B cell (primary cell): ENCODE results near the gene TMIGD2. TPM values are rescaled to one million over a fixed set of nuclear protein-coding genes. Genes with fewer than 3 reads are reported as not detected.

Experiments used
- ATAC-seq: fragments of 200-7000 bp; cut with Tn5 transposase; one replicate; pipeline ENCODE4 v1.10.0; 2021; ENCODE audit warnings: low read depth, mild to moderate bottlenecking, moderate number of reproducible peaks, moderate library complexity
- CTCF ChIA-PET: fragments of 350-600 bp; sonication (Branson Sonifier 250); formaldehyde crosslinking; loops from one replicate; lab custom pipeline; 2021; ENCODE audit warnings: antibody characterized with exemption, inconsistent platforms; lab: Charles Lee
- POLR2A ChIA-PET: fragments of 350-600 bp; sonication (Branson Sonifier 250); formaldehyde crosslinking; loops from one replicate; lab custom pipeline; 2021; ENCODE audit warnings: antibody characterized with exemption; lab: Charles Lee
- DNase-seq: peaks from one replicate; pipeline ENCODE4 v3.0.0; 2013
- H2AFZ ChIP-seq: 2 replicates; pipeline ENCODE4 v1.6.1; 2012; ENCODE audit warnings: mild to moderate bottlenecking, low read depth, low read length; ENCODE audit not compliant: insufficient read depth, poor library complexity, severe bottlenecking
- H3K27ac ChIP-seq, 2 donors: 1 replicate in 1 of 2; 2 replicates in 1 of 2; pipeline ENCODE4 v1.5.1; 2012 to 2013; ENCODE audit warnings: low read length in 2 of 2, mild to moderate bottlenecking in 2 of 2, moderate library complexity in 1 of 2
- H3K27me3 ChIP-seq, 4 experiments: fragments of 200-600 bp in 1 of 4; sonication (generic) in 1 of 4; replicated peaks in 1 of 4; 1 replicate in 2 of 4; 2 replicates in 2 of 4; pipeline versions ENCODE4 v1.6.1 to v1.7.0; 2013 to 2016; ENCODE audit warnings: low read length in 3 of 4, mild to moderate bottlenecking in 2 of 4, mixed read lengths in 1 of 4, moderate library complexity in 1 of 4; ENCODE audit not compliant: insufficient read depth in 4 of 4, control insufficient read depth in 3 of 4; ENCODE audit errors: control extremely low read depth in 1 of 4
- H3K36me3 ChIP-seq, 2 experiments: replicated peaks in 1 of 2; 1 replicate in 1 of 2; 2 replicates in 1 of 2; pipeline versions ENCODE4 v1.6.1 to v1.7.1; 2013; ENCODE audit warnings: low read length in 1 of 2; ENCODE audit not compliant: insufficient read depth in 2 of 2, control insufficient read depth in 1 of 2; ENCODE audit errors: control extremely low read depth in 1 of 2, extremely low read depth in 1 of 2
- H3K4me1 ChIP-seq, 2 donors: fragments of 200-600 bp in 1 of 2; sonication (generic) in 1 of 2; 1 replicate in 1 of 2; 2 replicates in 1 of 2; pipeline versions ENCODE4 v1.5.1 to v1.6.1; 2013 to 2017; ENCODE audit warnings: low read length in 2 of 2; ENCODE audit not compliant: control insufficient read depth in 2 of 2, insufficient read depth in 2 of 2
- H3K4me2 ChIP-seq: replicated peaks from 2 replicates; pipeline ENCODE3; 2012; ENCODE audit warnings: mild to moderate bottlenecking, low read depth, low read length; ENCODE audit not compliant: poor library complexity, severe bottlenecking
- H3K4me3 ChIP-seq, 5 experiments: fragments of 200-600 bp in 1 of 5; sonication (generic) in 1 of 5; 1 replicate in 3 of 5; 2 replicates in 2 of 5; pipeline versions ENCODE4 v1.5.1 to v1.7.0; 2011 to 2016; ENCODE audit warnings: low read length in 4 of 5, mild to moderate bottlenecking in 4 of 5, low read depth in 2 of 5, control low read depth in 1 of 5, moderate library complexity in 1 of 5; ENCODE audit not compliant: insufficient read depth in 1 of 5; ENCODE audit errors: control extremely low read depth in 1 of 5, extremely low read depth in 1 of 5
- H3K79me2 ChIP-seq: fragments of 200-600 bp; sonication (generic); one replicate; pipeline ENCODE4 v1.6.0; 2016; ENCODE audit warnings: low read length; ENCODE audit not compliant: control insufficient read depth, insufficient read depth
- H3K9ac ChIP-seq: fragments of 200-600 bp; sonication (generic); 2 replicates; pipeline ENCODE4 v1.6.1; 2017; ENCODE audit warnings: mild to moderate bottlenecking, low read length, moderate library complexity
- H3K9me3 ChIP-seq, 3 donors: one replicate each; pipeline versions ENCODE4 v1.6.1 to v1.7.1; 2013; ENCODE audit warnings: low read length in 2 of 3; ENCODE audit not compliant: control insufficient read depth in 2 of 3, insufficient read depth in 1 of 3; ENCODE audit errors: control extremely low read depth in 1 of 3
- H4K20me1 ChIP-seq: 2 replicates; pipeline ENCODE4 v1.6.0; 2012; ENCODE audit warnings: mild to moderate bottlenecking, low read length; ENCODE audit not compliant: insufficient read depth, control insufficient read depth, poor library complexity, severe bottlenecking
- H3K27ac Mint-ChIP-seq: one replicate; pipeline ENCODE4 v1.8.0; 2021; ENCODE audit warnings: mixed read lengths
- H3K27me3 Mint-ChIP-seq: one replicate; pipeline ENCODE4 v1.8.0; 2021; ENCODE audit warnings: mixed read lengths
- H3K4me1 Mint-ChIP-seq: one replicate; pipeline ENCODE4 v1.8.0; 2021; ENCODE audit warnings: mixed read lengths
- H3K4me3 Mint-ChIP-seq: one replicate; pipeline ENCODE4 v1.8.0; 2021; ENCODE audit warnings: mixed read lengths
- H3K9me3 Mint-ChIP-seq: one replicate; pipeline ENCODE4 v1.8.0; 2022; ENCODE audit warnings: mixed read lengths; ENCODE audit not compliant: insufficient read depth
- EZH2 ChIP-seq: IDR thresholded peaks from 2 replicates; pipeline ENCODE4 v1.6.1; 2012; ENCODE audit warnings: borderline replicate concordance, low read depth, mild to moderate bottlenecking, moderate library complexity, low read length; ENCODE audit not compliant: insufficient read depth, poor library complexity, severe bottlenecking
- WGBS: methylation state at CpG from one replicate; pipeline ENCODE4 v1.1.5; 2013; ENCODE audit warnings: missing lambda C conversion rate; ENCODE audit not compliant: insufficient coverage; 5-methylcytosine and 5-hydroxymethylcytosine counted together
- intact Hi-C: fragments of 100-400 bp; cut with micrococcal nuclease; formaldehyde crosslinking; loops from one replicate; pipeline ENCODE4 v1.10.0; 2022
- polyA plus RNA-seq: library from polyadenylated mRNA; depleted of rRNA; stranded (reverse); fragments of >200 nt; gene quantifications from 2 replicates; pipeline ENCODE4 v1.2.3, GENCODE V29; 2012
- total RNA-seq, 2 donors: library from RNA; stranded (reverse); fragments of 120-200 nt in 1 of 2; gene quantifications; 1 replicate in 1 of 2; 2 replicates in 1 of 2; pipeline versions ENCODE4 v1.2.3 to v1.2.4, GENCODE V29; 2013 to 2022
- TF ChIP-seq, protein P1 (sequence below): fragments of 200-600 bp; IDR thresholded peaks from one replicate; pipeline ENCODE4 v1.8.0; 2022; ENCODE audit warnings: antibody characterized with exemption, mild to moderate bottlenecking

The TMIGD2 gene
- total and polyA plus RNA-seq, 2 donors (not counting 1 experiment from before 2014, with no cell fraction given), result 0.24 TPM; not detected in 1

DNA sequence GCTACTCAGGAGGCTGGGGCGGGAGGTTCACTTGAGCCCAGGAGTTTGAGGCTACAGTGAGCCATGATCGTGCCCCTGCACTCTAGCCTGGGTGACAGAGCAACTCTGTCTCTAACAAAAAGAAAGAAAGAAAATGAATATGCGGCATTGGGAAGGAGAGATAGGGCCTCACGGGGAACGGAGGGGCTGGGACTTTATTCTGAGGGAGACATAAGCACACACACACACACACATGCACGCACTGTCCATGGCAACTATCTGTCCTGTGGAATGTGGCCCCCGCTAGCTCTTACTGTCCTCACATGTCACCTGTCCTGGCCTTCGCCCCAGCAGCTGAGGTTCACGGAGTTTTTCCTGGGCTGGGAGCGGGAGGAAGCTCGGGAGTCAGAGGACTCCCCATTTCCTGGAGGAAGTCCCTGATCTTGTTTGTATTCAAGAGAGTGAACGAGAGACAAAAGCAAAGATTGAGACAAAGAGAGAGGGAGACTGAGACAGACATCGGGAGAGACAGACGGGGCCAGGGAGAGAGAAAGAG lies 35.8 kb upstream of the TMIGD2 start:
- Histone ChIP-seq H3K9me3 (no peaks in the 10 kb centered on the region), H3K4me2 (peak overlapping the region; percentile 90), H3K27ac (peak overlapping the region in 1 of 2 donors; percentile 6), H3K36me3 (no peaks in the 10 kb centered on the region), H3K4me1 (peaks cover 3 to 22% of the 10 kb centered on the region in 2 donors), H3K79me2 (no peaks in the 10 kb centered on the region), H3K9ac (peak overlapping the region; percentile 65), H3K4me3 (peak overlapping the region in 4 of 5 experiments; percentile 37 to 70 (median 55)), H4K20me1 (no peaks in the 10 kb centered on the region), H3K27me3 (no peaks in the 10 kb centered on the region), H2AFZ (peak overlapping the region; percentile 95)
- POLR2A ChIA-PET, result interaction anchor here (0.6 kb wide), 2 partner anchors 14 to 17 kb away, joined by 5 to 6 read pairs; no protein-coding TSS in a partner anchor
- no peak for DNase-seq
- WGBS, result 34% methylated on average over 5 of the region's 14 CpGs
- H3K4me1 Mint-ChIP-seq, result peaks cover 21% of the 10 kb centered on the region
- intact Hi-C loops, result no loop called here
- ATAC-seq, result no peak
- no peak for TF ChIP-seq EZH2
- TF ChIP-seq, protein P1, sequence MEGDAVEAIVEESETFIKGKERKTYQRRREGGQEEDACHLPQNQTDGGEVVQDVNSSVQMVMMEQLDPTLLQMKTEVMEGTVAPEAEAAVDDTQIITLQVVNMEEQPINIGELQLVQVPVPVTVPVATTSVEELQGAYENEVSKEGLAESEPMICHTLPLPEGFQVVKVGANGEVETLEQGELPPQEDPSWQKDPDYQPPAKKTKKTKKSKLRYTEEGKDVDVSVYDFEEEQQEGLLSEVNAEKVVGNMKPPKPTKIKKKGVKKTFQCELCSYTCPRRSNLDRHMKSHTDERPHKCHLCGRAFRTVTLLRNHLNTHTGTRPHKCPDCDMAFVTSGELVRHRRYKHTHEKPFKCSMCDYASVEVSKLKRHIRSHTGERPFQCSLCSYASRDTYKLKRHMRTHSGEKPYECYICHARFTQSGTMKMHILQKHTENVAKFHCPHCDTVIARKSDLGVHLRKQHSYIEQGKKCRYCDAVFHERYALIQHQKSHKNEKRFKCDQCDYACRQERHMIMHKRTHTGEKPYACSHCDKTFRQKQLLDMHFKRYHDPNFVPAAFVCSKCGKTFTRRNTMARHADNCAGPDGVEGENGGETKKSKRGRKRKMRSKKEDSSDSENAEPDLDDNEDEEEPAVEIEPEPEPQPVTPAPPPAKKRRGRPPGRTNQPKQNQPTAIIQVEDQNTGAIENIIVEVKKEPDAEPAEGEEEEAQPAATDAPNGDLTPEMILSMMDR, result no peak
- H3K4me3 Mint-ChIP-seq, result peak overlapping the region; percentile 88
- no peaks in the 10 kb centered on the region for H3K9me3 Mint-ChIP-seq
- H3K27ac Mint-ChIP-seq, result peak overlapping the region; percentile 75
- CTCF ChIA-PET, result interaction anchor here (0.7 kb wide), 1 partner anchor 66 kb away, joined by 3 read pairs; no protein-coding TSS in a partner anchor
- H3K27me3 Mint-ChIP-seq, result no peaks in the 10 kb centered on the region

DNA sequence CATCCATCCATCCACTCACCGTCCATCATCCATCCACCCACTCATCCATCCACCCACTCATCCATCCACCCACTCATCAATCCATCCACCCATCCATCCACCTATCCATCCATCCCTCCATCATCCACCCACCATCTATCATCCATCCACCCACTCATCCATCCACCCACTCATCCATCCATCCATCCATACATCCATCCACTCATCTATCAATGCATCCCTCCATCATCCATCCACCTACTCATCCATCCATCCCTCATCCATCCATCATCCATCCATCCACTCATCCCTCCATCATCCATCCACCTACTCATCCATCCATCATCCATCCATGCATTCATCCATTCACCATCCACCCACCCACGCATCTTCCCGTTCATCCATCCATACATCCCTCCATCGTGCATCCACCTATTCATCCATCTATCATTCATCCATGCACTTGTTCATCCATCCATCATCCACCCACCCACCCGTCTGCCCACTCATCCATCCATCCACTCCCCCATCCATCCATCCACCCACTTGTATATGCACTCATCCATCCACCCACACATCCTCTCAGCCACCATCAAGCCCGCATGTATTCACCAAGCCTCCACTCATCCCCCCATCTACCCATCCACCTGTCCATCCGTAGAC lies 32.9 kb upstream of the TMIGD2 start:
- Histone ChIP-seq H3K4me1 (peaks cover 3 to 14% of the 10 kb centered on the region in 2 donors), H3K9ac (no peak overlapping the region), H3K27me3 (no peaks in the 10 kb centered on the region), H3K27ac (no peak overlapping the region), H4K20me1 (no peaks in the 10 kb centered on the region), H2AFZ (no peak overlapping the region), H3K4me2 (no peak overlapping the region), H3K79me2 (no peaks in the 10 kb centered on the region), H3K9me3 (peaks cover 0 to 4% (median 0%) of the 10 kb centered on the region in 3 donors), H3K36me3 (no peaks in the 10 kb centered on the region), H3K4me3 (no peak overlapping the region)
- 91% methylated on average over 7 of the region's 7 CpGs for WGBS
- Mint-ChIP-seq H3K4me1 (peaks cover 14% of the 10 kb centered on the region), H3K27me3 (no peaks in the 10 kb centered on the region), H3K4me3 (no peak overlapping the region), H3K27ac (no peak overlapping the region), H3K9me3 (no peaks in the 10 kb centered on the region)
- ChIA-PET CTCF (no interaction called here), POLR2A (no interaction called here)
- DNase-seq, result no peak
- ATAC-seq, result no peak
- intact Hi-C loops, result no loop called here
- TF ChIP-seq, protein P1, result no peak
- TF ChIP-seq EZH2, result no peak
